Kidney glomerular epithelial cell (primary cell): ENCODE measurements around the gene PRRG1.
"Not testable (repeated sequence)": the region's sequence is repeated elsewhere in the genome, so short reads cannot be mapped to it uniquely, and the experiment has no call there.

Source experiments
- DNase-seq: peaks from one replicate; lab custom pipeline; 2025; lab: John Stamatoyannopoulos, UW

Gene PRRG1

DNA sequence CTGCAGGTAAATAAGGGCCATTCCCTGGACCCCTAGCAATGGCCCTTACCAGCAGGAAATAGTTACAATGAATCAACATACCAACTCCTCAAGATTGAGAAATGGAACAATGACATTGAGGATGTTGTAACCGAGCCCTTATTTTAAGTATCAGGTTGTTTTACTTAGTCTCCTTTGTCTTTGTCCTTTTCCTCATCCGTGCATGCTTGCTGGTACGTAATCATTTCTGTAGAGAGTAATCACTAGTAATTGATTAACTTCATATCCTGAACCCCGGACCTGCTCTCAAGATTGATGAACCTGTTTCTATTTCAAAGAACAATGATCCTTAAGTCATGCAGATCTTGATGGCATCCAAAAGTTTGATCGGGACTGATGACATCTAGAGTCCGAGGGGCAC, 123.7 kb downstream of the PRRG1 start:
- DNase-seq, result no peak

DNA sequence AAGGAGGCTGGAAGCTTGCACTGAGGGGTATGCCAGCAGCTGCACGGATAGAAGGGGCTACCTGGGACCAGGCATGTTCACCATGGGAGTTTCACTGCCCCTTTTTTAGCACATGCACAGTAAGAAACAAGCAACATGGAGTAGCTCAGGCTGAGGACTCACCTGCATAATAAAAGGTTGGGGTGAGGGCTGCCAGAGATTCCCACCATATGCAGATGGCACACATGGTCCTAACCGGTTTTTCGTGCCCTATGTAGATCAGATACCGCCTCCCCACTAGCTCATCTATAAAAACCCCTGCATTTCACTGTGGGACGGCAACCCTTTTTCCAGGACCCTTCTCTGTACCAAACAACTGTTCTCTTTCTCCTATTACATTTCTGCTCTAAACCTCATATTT, 125.3 kb downstream of the PRRG1 start:
- no peak for DNase-seq

DNA sequence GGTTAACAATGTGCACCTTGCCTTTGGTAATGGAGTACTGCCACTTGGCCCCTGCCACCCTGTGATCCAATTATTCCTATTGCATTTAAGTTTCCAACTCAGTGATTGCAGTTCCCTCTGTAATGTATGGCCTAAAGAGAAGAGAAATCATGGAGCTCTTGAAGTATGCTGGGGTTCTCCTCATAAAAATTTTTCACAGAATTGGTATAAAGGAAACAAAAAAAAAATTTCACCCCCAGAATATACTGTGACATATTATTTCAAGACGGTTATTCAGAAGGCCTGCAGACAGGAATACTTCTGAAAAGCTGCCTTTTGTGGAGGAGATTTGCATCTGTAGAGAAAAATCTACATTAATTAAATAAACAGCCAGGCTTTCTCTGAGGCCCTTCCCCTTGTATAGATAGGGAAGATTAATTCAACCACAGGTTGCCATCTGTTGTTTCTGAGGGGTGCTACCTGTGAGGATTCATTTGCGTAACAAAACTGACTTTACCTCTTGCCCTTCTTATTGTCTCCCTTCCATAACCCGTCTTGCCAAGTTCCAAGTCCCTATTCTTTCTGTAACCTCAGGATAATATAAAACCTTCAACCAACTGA, 127.5 kb downstream of the PRRG1 start:
- no peak for DNase-seq

DNA sequence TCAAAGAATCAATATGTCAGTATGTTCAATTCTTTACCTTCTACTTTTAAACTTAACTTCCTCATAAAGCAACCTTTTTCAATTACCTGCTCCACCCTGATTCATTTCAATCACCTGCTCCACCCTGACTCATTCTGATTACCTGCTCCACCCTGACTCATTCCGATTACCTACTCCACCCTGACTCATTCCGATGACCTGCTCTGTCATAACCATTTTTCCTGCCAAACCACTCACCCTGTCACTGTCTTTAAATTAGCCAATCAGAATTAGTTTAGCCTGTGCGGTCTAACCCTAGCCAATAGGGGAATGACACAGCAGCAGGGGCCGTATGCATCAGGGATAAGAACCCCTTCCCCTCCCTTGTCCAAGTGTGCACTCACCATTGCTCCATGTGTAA, 135.2 kb downstream of the PRRG1 start:
- not testable (repeated sequence) for DNase-seq

DNA sequence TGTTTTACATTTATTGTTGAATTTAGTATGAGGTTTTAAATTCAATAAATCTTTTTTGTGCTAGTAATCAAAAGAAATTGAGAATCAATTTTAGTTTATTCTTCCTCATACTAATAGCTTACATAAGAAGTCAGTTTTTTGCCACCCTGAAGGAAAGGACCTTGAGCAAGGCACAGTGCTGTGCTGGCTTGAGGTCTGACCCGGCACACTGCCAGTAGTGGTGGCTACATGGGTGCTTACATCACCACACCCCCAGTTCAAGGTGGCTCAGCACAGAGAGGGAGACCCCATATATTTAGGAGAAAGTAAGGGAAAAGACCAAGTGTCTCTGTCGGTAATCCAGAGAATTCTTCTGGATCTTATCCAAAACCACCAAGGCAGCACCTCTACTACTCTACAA, 136.3 kb downstream of the PRRG1 start:
- DNase-seq, result no peak

DNA sequence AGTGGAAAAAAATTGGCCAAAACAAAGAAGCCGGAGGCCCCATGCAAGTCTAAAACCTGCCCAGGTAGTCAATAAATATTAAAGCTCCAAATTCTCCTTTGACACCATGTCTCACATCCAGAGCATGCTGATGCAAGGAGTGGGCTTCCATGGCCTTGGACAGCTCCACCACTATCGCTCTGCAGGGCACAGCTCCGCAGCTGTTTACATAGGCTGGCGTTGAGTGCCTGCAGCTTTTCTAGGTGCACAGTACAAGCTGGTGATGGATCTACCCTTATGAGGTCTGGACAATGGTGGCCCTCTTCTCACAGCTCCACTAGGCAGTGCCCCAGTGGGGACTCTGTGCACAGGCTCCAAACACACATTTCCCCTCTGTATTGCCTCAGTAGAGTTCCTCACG, 138.1 kb downstream of the PRRG1 start:
- no peak for DNase-seq

DNA sequence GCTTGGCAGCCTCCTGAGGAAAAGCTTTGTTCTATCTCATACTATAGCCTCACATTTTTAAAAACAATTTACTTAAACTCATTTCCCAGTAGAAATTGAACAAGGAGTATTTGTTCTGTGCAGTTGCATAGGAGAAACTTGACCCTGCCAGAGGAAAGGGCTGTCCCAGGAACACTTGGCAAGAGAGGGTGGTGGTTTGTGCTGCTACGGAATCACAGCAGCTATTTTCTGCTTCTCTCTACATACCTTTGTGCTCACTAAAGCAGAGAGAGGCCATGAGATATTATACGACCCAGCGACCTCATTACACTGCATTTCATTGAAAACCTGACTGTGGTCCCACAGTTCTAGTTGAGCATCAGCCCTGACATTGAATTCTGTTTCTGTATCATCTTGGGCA, 139.2 kb downstream of the PRRG1 start:
- no peak for DNase-seq

DNA sequence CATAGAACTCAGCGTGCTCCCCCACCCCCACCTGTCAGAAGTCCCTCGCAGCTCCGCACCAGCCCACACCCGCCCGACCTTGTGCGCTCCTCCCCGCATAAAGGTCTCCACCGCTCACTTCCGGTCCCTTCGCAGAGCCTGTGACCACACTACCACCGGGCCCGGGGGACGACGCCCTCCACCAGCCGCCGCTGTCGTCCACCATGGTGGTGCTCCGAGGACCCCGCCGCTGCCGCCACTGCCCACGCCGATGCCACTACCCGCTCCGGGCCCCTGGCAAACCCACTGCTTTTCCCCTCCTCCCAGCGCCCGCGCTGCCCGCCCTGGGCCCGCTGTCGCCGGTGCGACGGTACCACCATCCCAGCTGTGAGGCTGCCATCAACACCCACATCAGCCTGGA, 142.5 kb downstream of the PRRG1 start:
- DNase-seq, result no peak

DNA sequence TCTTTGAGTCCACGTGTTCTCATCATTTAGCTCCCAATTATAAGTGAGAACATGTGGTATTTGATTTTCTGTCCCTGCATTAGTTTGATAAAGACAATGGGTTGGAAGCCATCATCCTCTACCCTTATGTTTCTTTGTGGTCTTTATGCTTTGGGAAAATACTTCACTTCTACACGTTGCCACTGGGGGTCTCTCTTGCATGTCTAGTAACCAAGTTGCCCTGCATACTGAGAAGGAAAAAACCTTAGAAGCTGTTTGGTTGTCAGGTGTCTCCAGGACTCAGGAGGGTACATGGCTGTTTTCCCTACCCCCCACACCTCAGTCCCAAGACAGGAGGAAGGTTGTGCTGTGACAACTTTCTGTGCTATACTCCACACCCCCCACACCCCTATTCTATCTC, 146.6 kb downstream of the PRRG1 start:
- DNase-seq, result not testable (repeated sequence)

DNA sequence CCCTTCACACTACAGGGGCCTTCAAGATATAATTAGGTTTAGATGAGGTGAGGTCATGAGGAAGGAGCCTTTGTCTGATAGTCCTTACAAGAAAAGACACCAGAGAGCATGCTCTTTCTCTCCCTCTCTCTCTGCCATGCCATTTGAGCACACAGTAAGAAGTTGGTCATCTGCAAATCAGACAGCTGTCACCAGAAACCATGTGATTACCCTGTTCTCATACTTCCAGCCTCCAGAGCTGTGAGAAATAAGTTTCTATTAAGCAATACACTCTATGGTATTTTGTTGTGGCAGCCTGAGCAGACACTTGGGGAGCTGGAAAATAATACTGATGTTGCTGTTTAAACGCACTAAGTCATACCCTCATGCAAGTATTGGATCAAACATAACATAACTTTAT, 148.0 kb downstream of the PRRG1 start:
- DNase-seq, result not testable (repeated sequence)

DNA sequence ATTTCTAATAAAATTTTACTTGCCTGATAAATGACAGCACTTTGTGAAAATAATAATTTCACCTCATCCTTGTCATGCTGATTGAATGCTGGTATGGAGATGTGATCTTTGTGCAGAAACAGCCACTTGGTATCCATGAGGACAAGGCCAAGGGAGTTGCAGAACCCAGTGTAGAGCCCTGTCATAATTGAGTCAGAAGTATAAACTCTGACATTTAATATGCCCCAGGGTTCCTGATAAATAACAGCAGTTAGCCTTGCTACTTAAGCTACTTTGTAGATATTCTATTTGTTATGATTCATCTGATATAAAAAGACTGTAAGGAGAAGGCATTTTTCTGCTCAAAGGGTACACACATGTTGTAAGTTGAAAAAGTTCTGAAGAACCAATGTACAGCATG, 149.2 kb downstream of the PRRG1 start:
- not testable (repeated sequence) for DNase-seq

DNA sequence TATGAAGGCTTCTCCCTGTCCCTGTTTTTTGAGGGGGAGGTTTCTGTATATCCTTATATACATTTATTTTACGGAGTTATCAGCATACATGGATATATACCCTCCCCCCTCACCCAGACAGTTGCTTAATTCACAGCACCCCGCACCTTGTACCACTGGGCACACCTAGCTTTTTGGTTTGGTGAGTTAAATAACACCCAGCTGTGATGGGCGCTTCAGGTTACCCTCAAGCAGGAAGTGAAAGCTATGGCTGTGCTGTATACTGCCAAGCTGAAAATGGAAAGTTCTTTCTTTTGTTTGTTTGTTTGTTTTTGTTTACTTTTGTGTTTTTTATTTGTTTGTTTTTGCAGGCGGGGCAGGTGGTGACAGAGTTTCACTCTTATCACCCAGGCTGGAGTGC, 150.5 kb downstream of the PRRG1 start:
- DNase-seq, result not testable (repeated sequence)

DNA sequence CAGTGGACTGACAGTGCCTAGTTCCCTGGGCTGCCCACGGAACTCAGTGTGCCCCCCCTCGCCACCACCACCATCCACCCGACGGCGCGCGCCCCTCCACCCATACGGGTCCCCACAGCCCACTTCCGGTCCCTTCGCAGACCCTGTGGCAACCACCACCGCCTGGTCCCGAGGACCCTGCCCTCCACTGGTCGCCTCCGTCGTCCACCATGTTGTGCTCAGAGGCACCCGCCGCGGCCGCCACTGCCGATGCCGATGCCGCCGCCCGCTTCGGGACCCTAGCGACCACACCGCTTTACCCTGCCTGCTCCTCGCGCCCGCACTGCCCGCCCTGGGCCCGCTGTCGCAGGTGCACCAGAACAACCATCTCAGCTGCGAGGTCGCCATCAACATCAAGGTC, 155.8 kb downstream of the PRRG1 start:
- DNase-seq, result no peak
